ENCODE data around the gene SLC25A11.

The SLC25A11 gene

DNA sequence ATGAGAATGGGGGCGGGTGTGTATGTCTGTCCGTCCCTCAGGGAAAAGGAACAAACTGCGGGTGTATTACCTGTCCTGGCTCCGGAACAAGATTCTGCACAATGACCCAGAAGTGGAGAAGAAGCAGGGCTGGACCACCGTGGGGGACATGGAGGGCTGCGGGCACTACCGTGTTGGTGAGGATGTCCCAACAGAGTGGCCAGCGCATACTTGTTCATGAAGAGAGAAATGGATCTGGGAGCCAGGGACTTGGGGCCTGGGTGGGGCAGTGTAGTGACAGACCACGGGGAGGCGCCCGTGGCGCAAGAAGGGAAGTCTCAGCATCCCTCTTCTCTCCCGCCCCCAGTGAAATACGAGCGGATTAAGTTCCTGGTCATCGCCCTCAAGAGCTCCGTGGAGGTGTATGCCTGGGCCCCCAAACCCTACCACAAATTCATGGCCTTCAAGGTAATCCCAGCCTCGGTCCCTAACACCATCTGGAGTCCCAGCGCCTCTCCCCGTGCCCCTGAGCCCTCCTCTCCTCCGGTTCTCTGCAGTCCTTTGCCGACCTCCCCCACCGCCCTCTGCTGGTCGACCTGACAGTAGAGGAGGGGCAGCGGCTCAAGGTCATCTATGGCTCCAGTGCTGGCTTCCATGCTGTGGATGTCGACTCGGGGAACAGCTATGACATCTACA is 44.1 kb downstream of the SLC25A11 start:
- no peak for DNase-seq (ENCODE audit: low spot score)

DNA sequence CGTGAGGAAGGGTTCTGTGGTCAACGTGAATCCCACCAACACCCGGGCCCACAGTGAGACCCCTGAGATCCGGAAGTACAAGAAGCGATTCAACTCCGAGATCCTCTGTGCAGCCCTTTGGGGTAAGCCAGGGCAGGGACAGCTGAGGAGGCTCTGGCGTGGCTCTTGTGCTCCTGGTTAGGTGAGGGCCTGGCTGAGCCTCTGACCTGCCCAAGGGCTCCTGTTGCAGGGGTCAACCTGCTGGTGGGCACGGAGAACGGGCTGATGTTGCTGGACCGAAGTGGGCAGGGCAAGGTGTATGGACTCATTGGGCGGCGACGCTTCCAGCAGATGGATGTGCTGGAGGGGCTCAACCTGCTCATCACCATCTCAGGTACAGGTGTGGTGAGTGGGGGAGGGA is 44.7 kb downstream of the SLC25A11 start:
- DNase-seq (ENCODE audit: low spot score): no peak

DNA sequence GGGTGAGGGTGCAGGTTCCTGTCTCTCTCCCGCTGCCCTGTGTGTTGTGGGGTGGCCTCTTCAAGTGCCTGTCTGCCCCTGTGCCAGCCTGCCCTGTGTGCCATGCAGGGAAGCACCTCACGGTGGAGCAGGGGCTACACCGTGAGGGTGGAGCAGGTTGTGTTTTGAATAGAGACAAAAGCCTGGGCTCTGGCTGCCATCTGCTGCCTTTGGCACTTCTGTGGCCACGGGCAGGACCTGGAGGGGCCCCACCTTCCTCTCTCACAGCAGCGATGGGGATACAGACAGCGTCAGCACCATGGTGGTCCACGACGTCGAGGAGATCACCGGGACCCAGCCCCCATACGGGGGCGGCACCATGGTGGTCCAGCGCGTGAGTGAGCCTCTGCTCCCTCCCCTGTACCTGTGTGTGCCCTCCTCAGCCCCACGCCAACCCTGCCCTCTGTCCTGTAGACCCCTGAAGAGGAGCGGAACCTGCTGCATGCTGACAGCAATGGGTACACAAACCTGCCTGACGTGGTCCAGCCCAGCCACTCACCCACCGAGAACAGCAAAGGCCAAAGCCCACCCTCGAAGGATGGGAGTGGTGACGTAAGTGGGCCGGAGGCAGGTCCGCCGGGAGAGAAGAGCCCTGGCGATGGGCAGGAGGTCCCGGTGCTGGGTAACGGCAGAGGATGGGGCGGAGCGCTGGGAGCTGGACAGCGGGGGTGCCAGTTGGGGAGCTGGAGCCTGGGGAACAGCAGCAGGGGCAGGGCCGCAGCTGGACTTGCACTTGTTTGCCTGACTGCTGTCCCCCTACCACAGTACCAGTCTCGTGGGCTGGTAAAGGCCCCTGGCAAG is 45.9 kb downstream of the SLC25A11 start:
- DNase-seq (ENCODE audit: low spot score): no peak

DNA sequence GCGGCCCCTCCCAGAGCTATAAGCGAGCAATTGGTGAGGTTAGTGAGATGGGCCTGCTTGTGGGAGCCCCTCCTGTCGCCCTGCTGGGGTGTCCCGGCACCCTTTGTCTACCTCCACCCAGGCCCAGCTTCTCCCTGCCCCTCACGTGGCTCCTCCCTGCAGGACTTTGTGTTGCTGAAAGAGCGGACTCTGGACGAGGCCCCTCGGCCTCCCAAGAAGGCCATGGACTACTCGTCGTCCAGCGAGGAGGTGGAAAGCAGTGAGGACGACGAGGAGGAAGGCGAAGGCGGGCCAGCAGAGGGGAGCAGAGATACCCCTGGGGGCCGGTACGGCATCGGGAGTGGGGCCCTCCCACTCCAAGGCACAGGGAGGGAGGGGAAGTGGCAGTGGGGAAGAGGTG is 46.6 kb downstream of the SLC25A11 start:
- DNase-seq (ENCODE audit: low spot score): no peak

DNA sequence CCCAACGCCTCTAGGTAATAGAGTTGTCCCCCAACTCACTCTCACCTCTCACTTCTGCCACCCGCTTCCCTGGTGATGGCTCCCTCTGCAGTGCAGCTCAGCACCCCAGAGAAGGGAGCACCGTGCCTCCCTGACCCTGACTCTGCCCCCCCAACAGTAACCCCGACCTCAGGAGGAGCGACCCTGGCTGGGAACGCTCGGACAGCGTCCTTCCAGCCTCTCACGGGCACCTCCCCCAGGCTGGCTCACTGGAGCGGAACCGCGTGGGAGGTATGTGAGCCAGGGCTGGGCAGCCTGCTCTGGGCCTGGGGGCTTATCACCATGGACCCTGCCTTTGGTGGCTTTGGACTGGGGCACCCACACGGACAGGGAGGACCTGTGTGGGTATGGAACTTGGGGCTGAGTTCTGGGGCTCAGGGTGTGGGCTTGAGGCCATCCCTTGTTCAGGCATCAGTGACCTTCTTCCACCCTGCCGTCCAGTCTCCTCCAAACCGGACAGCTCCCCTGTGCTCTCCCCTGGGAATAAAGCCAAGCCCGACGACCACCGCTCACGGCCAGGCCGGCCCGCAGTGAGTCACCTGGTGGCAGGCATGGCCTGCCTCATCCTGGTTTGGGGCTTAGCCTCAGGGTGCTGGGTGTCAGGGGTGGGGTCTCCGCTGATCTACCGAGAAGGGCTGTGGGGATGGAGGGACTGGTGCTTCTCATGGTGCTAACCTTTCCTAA is 47.2 kb downstream of the SLC25A11 start:
- no peak for DNase-seq (ENCODE audit: low spot score)

DNA sequence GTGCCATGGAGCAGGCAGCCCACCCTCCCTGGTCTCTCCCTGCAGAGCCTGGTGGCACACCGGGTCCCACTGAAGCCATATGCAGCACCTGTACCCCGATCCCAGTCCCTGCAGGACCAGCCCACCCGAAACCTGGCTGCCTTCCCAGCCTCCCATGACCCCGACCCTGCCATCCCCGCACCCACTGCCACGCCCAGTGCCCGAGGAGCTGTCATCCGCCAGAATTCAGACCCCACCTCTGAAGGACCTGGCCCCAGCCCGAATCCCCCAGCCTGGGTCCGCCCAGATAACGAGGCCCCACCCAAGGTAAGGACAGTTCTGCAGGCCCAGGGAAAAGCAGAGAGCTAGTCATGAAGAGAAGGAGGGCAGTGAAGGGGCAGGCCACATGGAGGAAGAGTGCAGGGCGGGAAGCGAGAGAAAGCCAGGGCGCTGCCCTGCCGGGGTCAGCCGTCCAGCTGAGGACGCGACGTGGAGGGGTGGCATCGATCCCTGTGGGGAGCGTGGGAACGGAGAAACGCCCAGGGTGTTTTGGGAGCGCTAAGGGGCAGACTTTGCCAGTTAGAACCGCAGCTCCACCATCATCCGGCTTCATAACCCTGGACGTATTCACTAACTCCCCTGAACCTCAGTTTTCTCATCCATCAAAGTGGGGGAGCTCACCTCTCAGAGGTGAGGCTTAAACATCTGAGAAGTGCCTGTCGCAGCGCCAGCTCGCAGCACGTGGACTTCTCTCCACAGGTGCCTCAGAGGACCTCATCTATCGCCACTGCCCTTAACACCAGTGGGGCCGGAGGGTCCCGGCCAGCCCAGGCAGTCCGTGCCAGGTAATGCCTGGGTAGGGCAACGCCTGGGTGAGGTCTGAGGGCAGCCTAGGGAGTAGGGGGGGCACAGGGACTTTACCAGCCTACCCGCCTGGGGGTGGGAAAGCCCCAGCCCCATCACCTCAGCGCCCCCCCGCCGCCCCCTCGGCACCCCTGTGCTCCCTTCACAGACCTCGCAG is 48.1 kb downstream of the SLC25A11 start:
- DNase-seq (ENCODE audit: low spot score): no peak

DNA sequence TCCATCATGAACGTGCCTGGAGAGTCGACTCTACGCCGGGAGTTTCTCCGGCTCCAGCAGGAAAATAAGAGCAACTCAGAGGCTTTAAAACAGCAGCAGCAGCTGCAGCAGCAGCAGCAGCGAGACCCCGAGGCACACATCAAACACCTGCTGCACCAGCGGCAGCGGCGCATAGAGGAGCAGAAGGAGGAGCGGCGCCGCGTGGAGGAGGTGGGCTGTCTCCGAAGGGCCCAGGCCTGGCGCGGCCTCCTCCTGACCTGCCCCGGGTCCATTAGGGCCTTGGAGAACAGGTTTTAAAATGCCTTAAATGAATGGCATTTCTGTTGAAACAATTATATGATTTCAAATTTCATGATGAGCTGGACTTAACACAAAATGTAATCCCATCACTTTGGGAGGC is 52.3 kb downstream of the SLC25A11 start:
- DNase-seq (ENCODE audit: low spot score): no peak

Measured in hepatic stellate cell (primary cell).